Left kidney (tissue), 2 donors: Measurements from ENCODE around the gene ARHGEF11. TPM values are rescaled to one million over a fixed set of nuclear protein-coding genes. Genes with fewer than 3 reads are reported as not detected.
"Not testable (repeated sequence)": the region's sequence is repeated elsewhere in the genome, so short reads cannot be mapped to it uniquely, and the experiment has no call there.

Experiments used
- DNase-seq: peaks from one replicate; pipeline ENCODE4 v3.0.0-alpha.2; 2013
- polyA plus RNA-seq: library from polyadenylated mRNA; unstranded; fragments of 120-200 nt; gene quantifications from one replicate; pipeline ENCODE4 v1.2.1, GENCODE V29; 2013; ENCODE audit not compliant: insufficient read length

ARHGEF11 gene
- polyA plus RNA-seq, 1 donor: 38.9 TPM

GRCh38 chr1:156931211-156931952 lies 114.2 kb downstream of the ARHGEF11 start:
- no peak for DNase-seq

- no peak for DNase-seq
These were observed 115.1 kb downstream of the ARHGEF11 start for GRCh38 chr1:156930483-156930882.

GRCh38 chr1:156929596-156930238 lies 115.8 kb downstream of the ARHGEF11 start:
- DNase-seq: no peak

GRCh38 chr1:156928043-156928602 lies 117.4 kb downstream of the ARHGEF11 start:
- no peak for DNase-seq

DNA sequence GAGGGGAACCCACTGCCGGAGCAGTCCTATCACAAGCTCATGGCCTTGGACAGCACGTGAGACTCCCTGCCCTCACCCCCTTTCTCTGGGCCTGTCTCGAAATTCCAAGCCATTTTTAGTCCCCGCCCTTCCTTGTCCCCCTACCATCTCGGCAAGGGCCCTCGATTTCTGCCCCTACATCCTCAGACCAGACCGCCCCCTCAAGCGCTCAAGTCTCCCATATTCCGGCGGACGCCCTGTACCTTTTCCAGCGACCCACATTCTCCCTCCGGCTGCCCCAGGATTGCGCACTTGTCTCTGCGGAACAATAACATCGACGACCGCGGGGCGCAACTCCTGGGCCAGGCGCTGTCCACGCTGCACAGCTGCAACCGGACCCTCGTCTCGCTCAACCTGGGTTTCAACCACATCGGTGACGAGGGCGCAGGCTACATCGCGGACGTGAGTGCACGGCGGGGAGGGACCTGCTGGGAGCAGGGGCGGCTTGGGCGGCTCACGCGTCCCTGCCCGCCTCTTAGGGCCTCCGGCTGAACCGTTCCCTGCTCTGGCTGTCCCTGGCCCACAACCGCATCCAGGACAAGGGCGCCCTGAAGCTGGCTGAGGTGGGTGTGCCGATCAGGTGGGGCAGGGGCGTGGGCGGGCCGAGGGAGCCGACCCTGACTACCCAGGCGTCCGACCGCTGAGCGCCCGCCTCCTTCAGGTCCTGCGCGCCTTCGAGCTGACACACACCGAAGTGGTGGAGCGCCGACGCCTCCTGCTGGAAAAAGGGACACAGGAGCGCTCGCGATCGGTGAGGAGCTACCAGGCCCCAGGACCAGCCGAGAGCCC lies 118.1 kb downstream of the ARHGEF11 start:
- DNase-seq: peak; percentile 72

DNA sequence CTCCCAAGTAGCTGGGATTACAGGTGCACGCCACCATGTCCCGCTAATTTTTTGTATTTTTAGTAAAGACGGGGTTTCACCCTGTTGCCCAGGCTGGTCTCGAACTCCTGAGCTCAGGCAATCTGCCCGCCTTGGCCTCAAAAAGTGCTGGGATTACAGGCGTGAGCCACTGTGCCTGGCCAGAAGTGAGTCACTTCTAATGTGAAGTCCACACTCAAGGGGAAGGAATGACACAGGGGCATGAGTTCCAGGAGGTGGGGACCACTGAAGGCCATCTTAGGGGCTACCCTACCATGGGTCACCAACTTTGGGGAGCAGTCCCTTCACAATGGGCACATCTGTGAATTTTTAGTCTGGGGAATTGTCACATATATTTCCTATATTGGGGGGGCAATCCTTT lies 118.8 kb downstream of the ARHGEF11 start:
- not testable (repeated sequence) for DNase-seq

- no peak for DNase-seq
These were observed 119.4 kb downstream of the ARHGEF11 start for GRCh38 chr1:156926175-156926574.

- no peak for DNase-seq
These were observed 120.2 kb downstream of the ARHGEF11 start for GRCh38 chr1:156925154-156926010.

DNA sequence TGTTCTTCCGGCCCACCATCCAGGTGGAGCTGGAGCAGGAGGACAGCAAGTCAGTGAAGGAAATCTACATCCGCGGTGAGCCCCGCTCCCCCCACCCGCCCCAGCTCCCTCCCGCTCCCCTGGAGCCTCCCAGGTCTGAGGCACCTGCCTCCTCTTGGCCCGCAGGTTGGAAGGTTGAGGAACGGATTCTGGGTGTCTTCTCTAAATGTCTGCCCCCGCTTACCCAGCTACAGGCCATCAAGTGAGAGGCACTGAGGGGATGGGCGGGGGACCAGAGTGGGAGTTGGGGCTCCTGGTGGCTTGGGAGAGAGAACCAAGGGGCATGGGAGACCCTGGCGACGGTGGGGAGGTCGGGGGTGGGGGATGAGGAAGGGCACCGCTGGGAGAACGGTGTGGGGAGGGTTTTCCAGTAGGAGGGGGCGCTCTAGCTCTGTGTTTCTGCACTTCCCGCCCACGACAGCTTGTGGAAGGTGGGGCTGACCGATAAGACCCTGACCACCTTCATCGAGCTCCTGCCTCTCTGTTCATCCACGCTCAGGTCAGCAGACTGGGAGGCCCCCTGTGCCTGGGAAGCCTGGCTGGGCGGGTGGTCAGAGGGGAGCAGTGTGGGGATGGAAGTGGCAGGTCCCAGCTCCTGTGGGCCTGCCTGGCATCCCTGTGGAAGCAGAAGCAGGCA lies 120.9 kb downstream of the ARHGEF11 start:
- DNase-seq: no peak

DNA sequence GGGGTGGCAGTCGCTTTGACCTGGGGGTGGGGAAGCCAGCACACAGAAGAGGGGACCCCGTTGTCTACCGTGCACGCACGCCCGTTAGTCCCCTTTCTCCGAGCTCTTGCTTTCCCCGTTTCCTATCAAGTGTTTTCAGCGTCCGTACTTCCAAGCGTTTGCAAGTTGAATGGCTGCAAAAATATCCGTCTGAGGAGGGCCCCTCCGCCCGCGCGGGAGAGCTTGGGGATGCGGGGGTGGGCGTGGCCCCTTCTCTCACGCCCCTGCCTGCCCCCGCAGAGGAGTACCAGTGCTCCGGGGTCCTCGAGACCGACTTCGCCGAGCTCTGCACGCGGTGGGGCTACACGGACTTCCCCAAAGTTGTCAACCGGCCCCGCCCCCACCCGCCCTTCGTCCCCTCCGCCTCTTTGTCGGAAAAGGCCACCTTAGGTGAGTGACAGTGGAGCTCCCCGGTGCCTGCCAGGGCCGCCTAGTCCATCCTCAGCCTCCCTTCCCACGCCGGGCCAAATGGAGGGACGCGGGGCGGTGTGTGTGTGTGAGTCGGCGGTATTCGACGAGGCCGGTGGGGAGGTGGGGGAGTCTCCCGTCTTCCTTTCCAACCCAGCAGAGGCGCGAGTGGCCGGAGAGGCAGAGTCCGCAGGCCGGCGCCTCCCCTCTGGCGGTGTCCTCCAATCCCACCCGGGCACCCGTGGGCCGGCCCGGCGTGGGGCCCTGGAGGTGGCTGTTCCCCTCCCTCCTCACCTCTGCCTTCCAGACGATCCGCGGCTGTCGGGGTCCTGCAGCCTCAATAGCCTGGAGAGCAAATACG lies 121.7 kb downstream of the ARHGEF11 start:
- no peak for DNase-seq

DNA sequence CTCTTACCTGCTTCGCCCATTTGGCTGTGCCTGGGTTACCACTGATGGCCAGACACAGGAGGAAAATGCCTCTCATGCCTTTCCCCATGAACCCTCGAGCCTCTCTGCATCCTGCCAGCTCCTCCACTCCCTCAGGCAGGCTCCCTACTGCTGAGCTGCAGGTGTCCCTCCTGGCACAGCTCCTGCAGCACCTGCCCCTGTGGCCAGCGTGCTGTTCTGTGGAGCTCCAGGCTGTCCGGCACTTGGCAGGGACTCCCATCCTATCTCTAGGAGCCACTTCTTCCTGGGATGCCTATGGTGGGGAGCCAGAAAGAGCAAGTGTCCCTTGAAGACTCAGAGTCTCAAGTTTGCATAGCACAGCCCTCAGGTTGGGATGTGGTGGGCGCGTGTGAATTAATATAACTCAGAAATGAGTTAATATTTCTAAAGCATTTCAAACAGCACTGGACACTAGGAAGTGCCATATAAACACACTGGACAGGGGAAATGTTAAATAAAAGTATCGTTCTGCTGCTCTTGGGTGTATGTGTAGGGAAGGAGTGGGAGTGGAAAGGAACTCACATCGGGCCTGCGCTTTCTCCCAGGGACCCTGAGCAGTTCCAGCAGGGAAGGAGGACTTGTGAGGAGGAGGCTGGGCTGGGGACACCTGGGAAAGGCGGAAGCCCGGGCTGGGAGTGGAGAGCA lies 122.4 kb downstream of the ARHGEF11 start:
- no peak for DNase-seq

- DNase-seq: no peak
These were observed 124.5 kb downstream of the ARHGEF11 start for GRCh38 chr1:156921053-156921529.

DNA sequence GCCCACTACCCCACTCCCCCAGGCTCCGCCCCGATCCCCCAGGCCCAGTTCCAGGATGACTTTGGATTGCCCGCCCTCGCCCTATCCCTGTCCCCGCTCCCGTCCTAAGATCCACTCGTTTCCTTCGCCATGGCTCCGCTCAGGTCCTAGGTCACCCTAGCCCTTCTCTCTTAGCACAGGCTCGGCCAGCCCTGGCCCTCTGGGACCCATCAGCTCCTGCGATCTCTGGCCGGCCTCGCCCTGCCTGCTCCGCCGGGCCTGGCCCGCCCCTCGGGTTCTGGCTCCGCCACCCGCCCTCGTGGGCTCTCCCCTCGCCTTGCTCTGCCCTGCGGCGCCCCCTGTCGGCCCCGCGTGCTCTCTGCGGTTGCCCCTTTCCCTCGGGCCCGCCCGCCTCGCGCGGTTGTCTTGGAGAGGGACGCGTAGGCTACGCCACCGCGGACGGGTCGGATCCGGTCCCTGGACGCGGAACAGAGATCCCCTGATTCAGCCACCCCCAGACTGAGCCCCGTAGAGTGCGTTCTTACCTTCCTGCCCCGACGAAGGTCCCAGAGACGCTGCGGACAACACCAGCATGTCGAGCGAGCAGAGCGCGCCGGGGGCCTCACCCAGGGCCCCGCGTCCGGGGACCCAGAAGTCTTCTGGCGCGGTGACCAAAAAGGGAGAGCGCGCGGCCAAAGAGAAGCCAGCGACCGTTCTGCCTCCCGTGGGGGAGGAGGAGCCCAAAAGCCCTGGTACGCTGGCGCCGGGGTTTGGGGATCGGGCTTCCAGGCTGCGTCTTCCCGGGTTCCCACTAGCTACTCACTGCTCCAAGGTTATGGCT lies 125.1 kb downstream of the ARHGEF11 start, which contains the start of gene LRRC71:
Gene LRRC71 (plus strand): TSS at position 400 of the 820 bp plus-strand sequence. CDS start 172 bp downstream, at position 572.
- DNase-seq: peak; percentile 83

- no peak for DNase-seq
These were observed 131.1 kb downstream of the ARHGEF11 start for GRCh38 chr1:156914440-156914856.

DNA sequence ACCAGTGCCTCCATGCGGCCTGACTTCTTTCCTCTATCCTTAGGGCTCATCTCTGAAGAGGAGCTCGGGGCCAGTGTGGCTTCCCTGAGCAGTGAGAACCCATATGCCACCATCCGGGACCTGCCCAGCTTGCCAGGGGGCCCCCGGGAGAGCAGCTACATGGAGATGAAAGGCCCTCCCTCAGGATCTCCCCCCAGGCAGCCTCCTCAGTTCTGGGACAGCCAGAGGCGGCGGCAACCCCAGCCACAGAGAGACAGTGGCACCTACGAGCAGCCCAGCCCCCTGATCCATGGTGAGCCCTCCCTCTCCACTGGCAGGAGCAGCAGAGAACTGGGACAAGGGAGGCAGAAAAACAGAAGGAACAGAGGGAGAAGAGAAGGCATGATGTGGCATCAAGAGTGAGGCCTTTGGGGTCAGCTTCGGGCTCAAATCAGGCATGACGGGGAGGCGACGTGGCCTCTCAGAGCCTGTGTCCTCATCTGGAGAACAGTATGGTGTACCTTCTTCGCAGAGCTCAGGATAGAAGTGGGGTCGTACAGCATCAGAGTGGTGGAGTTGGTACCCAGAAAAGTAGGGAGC lies 131.6 kb downstream of the ARHGEF11 start:
- DNase-seq: no peak

- DNase-seq: no peak
These were observed 132.4 kb downstream of the ARHGEF11 start for GRCh38 chr1:156912861-156913808.

- no peak for DNase-seq
These were observed 133.2 kb downstream of the ARHGEF11 start for GRCh38 chr1:156912310-156912709.
